HG02970 (cell line): ENCODE measurements around the gene AXIN2.
"Not testable (repeated sequence)": the region's sequence is repeated elsewhere in the genome, so short reads cannot be mapped to it uniquely, and the experiment has no call there.

Experiments used
- ATAC-seq: cut with Tn5 transposase; IDR thresholded peaks from one replicate; pipeline ENCODE4 v1.9.1; 2021; ENCODE audit warnings: mild to moderate bottlenecking, moderate library complexity, moderate number of reproducible peaks; ENCODE audit not compliant: unreplicated experiment, low FRiP score

Gene AXIN2

GRCh38 chr17:65538675-65539529, 22.5 kb downstream of the AXIN2 start:
- ATAC-seq = no peak

GRCh38 chr17:65537845-65538674, 23.4 kb downstream of the AXIN2 start:
- no peak for ATAC-seq

- no peak for ATAC-seq
These were observed 24.1 kb downstream of the AXIN2 start for GRCh38 chr17:65537343-65537844.

- no peak for ATAC-seq
These were observed 24.7 kb downstream of the AXIN2 start for GRCh38 chr17:65536573-65537342.

- no peak for ATAC-seq
These were observed 25.5 kb downstream of the AXIN2 start for GRCh38 chr17:65535777-65536572.

- no peak for ATAC-seq
These were observed 27.5 kb downstream of the AXIN2 start for GRCh38 chr17:65533852-65534457.

GRCh38 chr17:65533056-65533745, 28.2 kb downstream of the AXIN2 start:
- no peak for ATAC-seq

- ATAC-seq = no peak
These were observed 29.2 kb downstream of the AXIN2 start for GRCh38 chr17:65532101-65532890.

GRCh38 chr17:65531256-65532100, 30.0 kb downstream of the AXIN2 start:
- ATAC-seq = no peak

- no peak for ATAC-seq
These were observed 30.8 kb downstream of the AXIN2 start for GRCh38 chr17:65530523-65531255.

GRCh38 chr17:65529761-65530522, 31.5 kb downstream of the AXIN2 start:
- no peak for ATAC-seq

GRCh38 chr17:65529040-65529633, 32.3 kb downstream of the AXIN2 start:
- no peak for ATAC-seq

- ATAC-seq = no peak
These were observed 33.4 kb downstream of the AXIN2 start for GRCh38 chr17:65527857-65528591.

- ATAC-seq = no peak
These were observed 34.1 kb downstream of the AXIN2 start for GRCh38 chr17:65527381-65527780.

- not testable (repeated sequence) for ATAC-seq
These were observed 34.6 kb downstream of the AXIN2 start for GRCh38 chr17:65526854-65527253.
